Activated CD8-positive, alpha-beta memory T cell treated with anti-CD3 and anti-CD28 coated beads, Interleukin-2, amount 50 U/mL, for 48 hours (primary cell): ENCODE data around the gene THRA.

Source experiments
- DNase-seq: peaks from one replicate; pipeline ENCODE4 v3.0.0-alpha.2; 2020

THRA gene

GRCh38 chr17:40100669-40101366, 38.1 kb downstream of the THRA start:
- DNase-seq, result peak; percentile 93

- DNase-seq, result no peak
Measured at GRCh38 chr17:40101367-40102210, 38.8 kb downstream of the THRA start.

GRCh38 chr17:40103071-40103661, 40.4 kb downstream of the THRA start:
- DNase-seq, result no peak

GRCh38 chr17:40103688-40104087, 40.9 kb downstream of the THRA start:
- DNase-seq, result no peak

GRCh38 chr17:40104594-40105486, 42.1 kb downstream of the THRA start:
- no peak for DNase-seq

GRCh38 chr17:40105861-40106759, 43.3 kb downstream of the THRA start:
- DNase-seq, result no peak

- no peak for DNase-seq
Measured at GRCh38 chr17:40106760-40107521, 44.2 kb downstream of the THRA start.

GRCh38 chr17:40107522-40108174, 44.9 kb downstream of the THRA start:
- peak; percentile 67 for DNase-seq

- no peak for DNase-seq
Measured at GRCh38 chr17:40108970-40109824, 46.4 kb downstream of the THRA start.

- no peak for DNase-seq
Measured at GRCh38 chr17:40110026-40110845, 47.5 kb downstream of the THRA start.

GRCh38 chr17:40111221-40112128, 48.7 kb downstream of the THRA start:
- peak; percentile 79 for DNase-seq

- DNase-seq, result no peak
Measured at GRCh38 chr17:40112191-40112711, 49.5 kb downstream of the THRA start.

- DNase-seq, result no peak
Measured at GRCh38 chr17:40112718-40113109, 49.9 kb downstream of the THRA start.

GRCh38 chr17:40113110-40113906, 50.5 kb downstream of the THRA start:
- DNase-seq, result peak; percentile 90

GRCh38 chr17:40113907-40114245, 51.1 kb downstream of the THRA start:
- DNase-seq, result no peak

- peak; percentile 35 for DNase-seq
Measured at GRCh38 chr17:40115101-40115436, 52.3 kb downstream of the THRA start.
